ENCODE data around the gene GPC3.

GPC3 gene

DNA sequence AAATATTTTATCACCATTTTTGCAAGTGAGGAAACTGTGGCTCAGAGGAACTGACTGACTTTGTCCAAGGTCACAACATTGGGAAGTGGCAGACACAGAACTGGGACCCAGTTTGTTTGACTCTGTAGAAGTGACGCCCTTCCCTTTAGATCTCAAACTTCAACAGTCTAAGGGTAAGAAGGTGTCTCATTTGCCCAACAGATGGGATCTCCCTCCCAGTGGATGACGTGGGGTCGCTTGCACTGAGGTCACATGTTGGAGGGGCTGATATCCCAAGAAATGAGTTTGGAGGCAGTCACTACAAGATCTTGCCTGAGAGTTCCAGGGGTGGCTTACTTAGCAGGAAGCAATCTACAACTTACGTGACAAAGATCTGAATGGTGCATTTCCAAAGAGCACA is 397.6 kb downstream of the GPC3 start:
- Mint-ChIP-seq H3K27me3 (peaks cover 40% of the 10 kb centered on the region), H3K4me3 (no peak overlapping the region), H3K36me3 (ENCODE audit: low read depth) (no peaks in the 10 kb centered on the region), H3K9me3 (no peaks in the 10 kb centered on the region), H3K4me1 (ENCODE audit: low read depth) (no peaks in the 10 kb centered on the region), H3K27ac (no peak overlapping the region)
- no peak for DNase-seq

DNA sequence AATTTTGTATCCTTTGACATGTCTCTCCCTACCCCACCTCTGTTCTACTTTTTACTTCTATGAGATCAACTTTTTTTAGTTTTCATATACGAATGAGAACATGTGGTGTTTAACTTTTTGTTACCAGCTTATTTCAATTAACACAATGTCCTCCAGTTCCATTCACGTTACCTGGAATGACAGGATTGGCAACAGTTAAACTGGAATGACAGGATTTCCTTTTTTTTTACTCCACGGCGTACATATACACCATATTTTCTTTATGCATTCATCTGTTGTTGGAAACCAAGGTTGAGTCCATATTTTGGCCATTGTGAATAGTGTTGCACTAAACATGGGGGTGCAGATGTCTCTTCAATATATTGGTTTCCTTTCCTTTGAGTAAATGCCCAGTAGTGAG is 398.3 kb downstream of the GPC3 start:
- H3K27me3 Mint-ChIP-seq, result peaks cover 41% of the 10 kb centered on the region
- no peaks in the 10 kb centered on the region for H3K9me3 Mint-ChIP-seq
- H3K4me1 Mint-ChIP-seq (ENCODE audit: low read depth), result no peaks in the 10 kb centered on the region
- no peak for DNase-seq
- no peak overlapping the region for H3K27ac Mint-ChIP-seq
- H3K4me3 Mint-ChIP-seq, result no peak overlapping the region
- no peaks in the 10 kb centered on the region for H3K36me3 Mint-ChIP-seq (ENCODE audit: low read depth)

GRCh38 chrX:133586443-133586842 is 399.0 kb downstream of the GPC3 start:
- H3K4me1 Mint-ChIP-seq (ENCODE audit: low read depth), result no peaks in the 10 kb centered on the region

DNA sequence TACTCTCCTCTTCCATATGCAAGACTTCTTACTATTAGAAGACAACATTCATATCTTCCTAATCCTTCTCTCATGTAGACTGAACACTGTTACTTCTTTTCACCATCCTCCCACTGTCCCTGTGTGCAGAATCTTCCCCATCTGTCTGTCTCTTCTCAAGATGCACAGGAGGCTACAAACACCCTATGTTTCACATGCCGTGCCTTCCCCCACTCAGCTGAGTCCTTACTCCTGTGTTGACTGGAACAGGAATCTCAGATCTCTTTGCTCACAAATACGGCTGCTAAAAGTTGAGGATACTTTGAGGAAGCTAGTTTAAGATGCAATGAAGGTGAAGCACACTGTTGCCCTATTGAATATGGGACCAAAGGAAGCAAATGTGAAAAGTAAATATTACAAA is 401.6 kb downstream of the GPC3 start:
- Mint-ChIP-seq H3K4me3 (no peak overlapping the region), H3K27ac (no peak overlapping the region), H3K4me1 (ENCODE audit: low read depth) (no peaks in the 10 kb centered on the region), H3K27me3 (peaks cover 41% of the 10 kb centered on the region), H3K9me3 (no peaks in the 10 kb centered on the region), H3K36me3 (ENCODE audit: low read depth) (no peaks in the 10 kb centered on the region)
- DNase-seq, result no peak

More at GRCh38 chrX:133586443-133586842, 399.0 kb downstream of the GPC3 start:
- no peak overlapping the region for H3K4me3 Mint-ChIP-seq
- no peak overlapping the region for H3K27ac Mint-ChIP-seq
- no peak for DNase-seq
- no peaks in the 10 kb centered on the region for H3K9me3 Mint-ChIP-seq
- no peaks in the 10 kb centered on the region for H3K36me3 Mint-ChIP-seq (ENCODE audit: low read depth)
- H3K27me3 Mint-ChIP-seq, result peaks cover 41% of the 10 kb centered on the region

DNA sequence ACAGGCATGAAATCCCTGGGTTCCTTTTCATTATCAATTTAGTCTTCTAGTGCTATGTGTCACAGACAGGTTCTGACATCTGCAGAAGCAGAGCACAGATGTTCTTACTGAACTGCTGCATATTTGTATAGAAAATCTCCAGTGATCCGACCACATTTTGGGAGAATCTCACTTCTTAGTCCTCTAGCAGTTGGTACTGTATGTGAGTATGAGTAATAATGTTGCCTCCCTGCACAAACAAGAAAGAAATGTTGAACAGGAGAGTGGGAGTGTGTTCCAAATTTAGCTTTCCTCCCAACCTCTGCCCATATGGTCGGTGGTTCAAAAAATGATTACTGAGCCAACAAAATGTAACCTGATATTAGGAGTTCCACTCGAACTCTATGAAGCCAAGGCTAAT is 404.8 kb downstream of the GPC3 start:
- Mint-ChIP-seq H3K36me3 (ENCODE audit: low read depth) (no peaks in the 10 kb centered on the region), H3K4me3 (no peak overlapping the region), H3K4me1 (ENCODE audit: low read depth) (no peaks in the 10 kb centered on the region), H3K27me3 (peaks cover 44% of the 10 kb centered on the region), H3K27ac (no peak overlapping the region), H3K9me3 (no peaks in the 10 kb centered on the region)
- DNase-seq, result no peak

- H3K9me3 Mint-ChIP-seq, result no peaks in the 10 kb centered on the region
- H3K4me3 Mint-ChIP-seq, result no peak overlapping the region
- no peak for DNase-seq
- no peaks in the 10 kb centered on the region for H3K36me3 Mint-ChIP-seq (ENCODE audit: low read depth)
- no peak overlapping the region for H3K27ac Mint-ChIP-seq
- peaks cover 39% of the 10 kb centered on the region for H3K27me3 Mint-ChIP-seq
- H3K4me1 Mint-ChIP-seq (ENCODE audit: low read depth), result no peaks in the 10 kb centered on the region
These were observed 405.8 kb downstream of the GPC3 start for GRCh38 chrX:133579631-133580030.

- H3K4me3 Mint-ChIP-seq, result no peak overlapping the region
- H3K36me3 Mint-ChIP-seq (ENCODE audit: low read depth), result no peaks in the 10 kb centered on the region
- peaks cover 3% of the 10 kb centered on the region for H3K9me3 Mint-ChIP-seq
These were observed 408.5 kb downstream of the GPC3 start for GRCh38 chrX:133576876-133577275.

GRCh38 chrX:133575501-133576136 is 409.8 kb downstream of the GPC3 start:
- Mint-ChIP-seq H3K9me3 (peaks cover 3% of the 10 kb centered on the region), H3K4me3 (no peak overlapping the region), H3K4me1 (ENCODE audit: low read depth) (no peaks in the 10 kb centered on the region), H3K36me3 (ENCODE audit: low read depth) (no peaks in the 10 kb centered on the region), H3K27ac (no peak overlapping the region), H3K27me3 (peaks cover 36% of the 10 kb centered on the region)
- no peak for DNase-seq

More at GRCh38 chrX:133576876-133577275, 408.5 kb downstream of the GPC3 start:
- Mint-ChIP-seq H3K27ac (no peak overlapping the region), H3K4me1 (ENCODE audit: low read depth) (no peaks in the 10 kb centered on the region), H3K27me3 (peaks cover 37% of the 10 kb centered on the region)
- no peak for DNase-seq

DNA sequence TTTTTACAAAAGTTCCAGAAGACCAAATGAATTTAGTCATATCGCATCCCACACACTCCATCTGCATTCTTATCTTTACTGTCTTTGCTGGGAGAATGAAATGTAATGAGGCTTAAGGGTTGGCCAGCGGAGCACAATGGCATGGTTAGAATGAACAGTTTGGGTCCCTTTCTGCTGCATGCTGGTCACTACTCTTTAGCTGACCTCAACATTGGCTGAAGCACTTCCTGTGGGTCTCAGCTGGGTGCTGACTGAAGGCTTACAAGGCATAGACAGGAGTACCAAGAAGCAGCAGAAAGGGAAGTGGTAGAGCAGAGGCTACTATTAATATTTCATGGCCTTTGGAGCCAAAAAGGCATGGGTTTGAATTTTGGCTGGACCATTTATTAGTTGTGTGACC is 410.7 kb downstream of the GPC3 start:
- Mint-ChIP-seq H3K36me3 (ENCODE audit: low read depth) (no peaks in the 10 kb centered on the region), H3K27me3 (peaks cover 30% of the 10 kb centered on the region), H3K27ac (no peak overlapping the region), H3K4me3 (no peak overlapping the region), H3K9me3 (peaks cover 3% of the 10 kb centered on the region), H3K4me1 (ENCODE audit: low read depth) (no peaks in the 10 kb centered on the region)
- no peak for DNase-seq

DNA sequence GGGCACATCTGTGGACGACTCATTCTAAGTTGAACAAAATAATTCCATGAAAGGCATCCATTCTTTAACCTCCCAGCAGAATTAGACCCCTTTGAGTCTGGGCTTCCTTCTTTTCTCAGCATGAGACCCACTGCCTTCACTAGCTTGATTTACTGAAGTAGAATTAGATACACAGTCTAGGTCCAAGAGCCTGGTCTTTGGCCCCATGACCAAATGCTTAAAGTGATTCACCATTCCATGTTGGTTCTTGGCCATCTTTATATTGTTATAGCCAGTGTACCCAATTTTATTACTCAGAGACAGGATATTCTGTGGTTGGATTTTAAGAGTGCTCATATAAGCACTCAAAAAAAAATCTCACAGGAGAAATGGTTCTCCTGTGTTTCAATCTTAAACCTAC is 414.8 kb downstream of the GPC3 start:
- H3K27ac Mint-ChIP-seq, result no peak overlapping the region
- DNase-seq, result no peak
- no peak overlapping the region for H3K4me3 Mint-ChIP-seq
- H3K9me3 Mint-ChIP-seq, result peaks cover 3% of the 10 kb centered on the region
- no peaks in the 10 kb centered on the region for H3K36me3 Mint-ChIP-seq (ENCODE audit: low read depth)
- no peaks in the 10 kb centered on the region for H3K4me1 Mint-ChIP-seq (ENCODE audit: low read depth)
- H3K27me3 Mint-ChIP-seq, result peaks cover 13% of the 10 kb centered on the region

DNA sequence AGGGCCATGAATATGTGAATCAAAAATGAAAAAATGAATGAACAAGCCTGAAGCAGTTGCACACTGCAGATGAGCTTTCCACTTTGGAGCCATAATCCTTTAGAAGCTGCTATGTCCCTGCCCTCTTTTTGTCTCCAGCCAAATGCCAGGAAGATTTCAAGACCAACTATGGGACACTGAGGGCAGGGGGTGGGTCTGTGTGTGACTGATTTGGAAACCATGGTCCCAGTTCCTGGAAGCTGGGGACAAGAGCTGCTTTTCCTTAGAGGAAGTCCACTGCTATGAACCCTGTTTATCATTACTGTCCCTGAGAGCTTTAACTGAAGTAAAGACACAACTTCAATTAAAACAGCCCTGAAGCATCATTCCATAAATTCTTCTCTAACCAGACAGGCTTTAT is 416.2 kb downstream of the GPC3 start:
- H3K27me3 Mint-ChIP-seq, result peaks cover 12% of the 10 kb centered on the region
- peaks cover 3% of the 10 kb centered on the region for H3K9me3 Mint-ChIP-seq
- H3K27ac Mint-ChIP-seq, result no peak overlapping the region
- no peaks in the 10 kb centered on the region for H3K36me3 Mint-ChIP-seq (ENCODE audit: low read depth)
- H3K4me1 Mint-ChIP-seq (ENCODE audit: low read depth), result no peaks in the 10 kb centered on the region
- no peak for DNase-seq
- H3K4me3 Mint-ChIP-seq, result no peak overlapping the region

- Mint-ChIP-seq H3K4me3 (no peak overlapping the region), H3K4me1 (ENCODE audit: low read depth) (no peaks in the 10 kb centered on the region), H3K36me3 (ENCODE audit: low read depth) (no peaks in the 10 kb centered on the region), H3K9me3 (peaks cover under 1% of the 10 kb centered on the region), H3K27ac (no peak overlapping the region), H3K27me3 (peaks cover 12% of the 10 kb centered on the region)
- no peak for DNase-seq
These were observed 417.3 kb downstream of the GPC3 start for GRCh38 chrX:133568109-133568508.

DNA sequence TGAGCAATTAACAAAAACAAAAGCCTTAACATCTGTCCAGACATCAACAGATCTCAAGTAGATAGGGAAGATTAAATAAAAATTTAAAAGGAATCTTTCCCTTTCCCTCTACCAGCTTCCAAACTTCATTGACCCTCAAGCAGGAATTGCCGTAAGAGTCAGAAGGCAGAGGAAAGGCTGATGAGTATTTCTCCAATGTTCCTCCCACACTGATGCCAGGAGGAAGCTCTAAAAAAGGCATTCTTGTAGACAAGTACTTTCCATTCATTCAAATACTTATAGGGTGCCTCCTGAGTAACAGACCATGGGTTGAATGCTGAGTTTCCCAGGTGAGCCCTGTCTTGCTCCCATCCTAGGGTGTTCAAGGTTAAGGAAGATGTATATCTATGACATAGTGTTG is 418.5 kb downstream of the GPC3 start:
- Mint-ChIP-seq H3K36me3 (ENCODE audit: low read depth) (no peaks in the 10 kb centered on the region), H3K27ac (no peak overlapping the region), H3K4me3 (no peak overlapping the region), H3K27me3 (peaks cover 10% of the 10 kb centered on the region), H3K9me3 (no peaks in the 10 kb centered on the region), H3K4me1 (ENCODE audit: low read depth) (no peaks in the 10 kb centered on the region)
- DNase-seq, result no peak

- Mint-ChIP-seq H3K9me3 (no peaks in the 10 kb centered on the region), H3K36me3 (ENCODE audit: low read depth) (no peaks in the 10 kb centered on the region), H3K4me1 (ENCODE audit: low read depth) (no peaks in the 10 kb centered on the region), H3K4me3 (no peak overlapping the region), H3K27me3 (peaks cover 13% of the 10 kb centered on the region), H3K27ac (no peak overlapping the region)
- no peak for DNase-seq
These were observed 421.7 kb downstream of the GPC3 start for GRCh38 chrX:133563705-133564104.

- H3K36me3 Mint-ChIP-seq (ENCODE audit: low read depth), result no peaks in the 10 kb centered on the region
- H3K27ac Mint-ChIP-seq, result no peak overlapping the region
- DNase-seq, result no peak
- H3K9me3 Mint-ChIP-seq, result no peaks in the 10 kb centered on the region
- H3K4me1 Mint-ChIP-seq (ENCODE audit: low read depth), result no peaks in the 10 kb centered on the region
- no peak overlapping the region for H3K4me3 Mint-ChIP-seq
- peaks cover 18% of the 10 kb centered on the region for H3K27me3 Mint-ChIP-seq
These were observed 424.1 kb downstream of the GPC3 start for GRCh38 chrX:133561251-133561650.

- H3K27me3 Mint-ChIP-seq, result peaks cover 29% of the 10 kb centered on the region
- no peaks in the 10 kb centered on the region for H3K36me3 Mint-ChIP-seq (ENCODE audit: low read depth)
- no peaks in the 10 kb centered on the region for H3K4me1 Mint-ChIP-seq (ENCODE audit: low read depth)
- no peak overlapping the region for H3K4me3 Mint-ChIP-seq
- no peaks in the 10 kb centered on the region for H3K9me3 Mint-ChIP-seq
- no peak for DNase-seq
- H3K27ac Mint-ChIP-seq, result no peak overlapping the region
These were observed 425.5 kb downstream of the GPC3 start for GRCh38 chrX:133559909-133560308.

Data from activated T-cell treated with anti-CD3 and anti-CD28 coated beads, Interleukin-2, amount 50 U/mL, for 24 hours (primary cell).